HS-27A (cell line): ENCODE data around the gene AP1M1.

ENCODE experiments used
- DNase-seq: peaks from one replicate; pipeline ENCODE4 v3.0.0-alpha.2; 2012; ENCODE audit warnings: low read depth, missing footprints

AP1M1 gene

GRCh38 chr19:16185123-16185767 lies 12.5 kb upstream of the AP1M1 start, which contains the start of gene FAM32A:
FAM32A (plus strand) TSS chr19:16185410; CDS start chr19:16185443, 33 bp downstream.
- peak; percentile 96 for DNase-seq

GRCh38 chr19:16185768-16186123 lies 12.0 kb upstream of the AP1M1 start:
- no peak for DNase-seq

GRCh38 chr19:16188521-16188920 lies 9.2 kb upstream of the AP1M1 start:
- DNase-seq, result no peak

- no peak for DNase-seq
Observed at GRCh38 chr19:16190198-16190597, 7.5 kb upstream of the AP1M1 start.

GRCh38 chr19:16190736-16191135 lies 7.0 kb upstream of the AP1M1 start:
- DNase-seq, result no peak

- no peak for DNase-seq
Observed at GRCh38 chr19:16191216-16191908, 6.3 kb upstream of the AP1M1 start.

GRCh38 chr19:16193466-16193865 lies 4.2 kb upstream of the AP1M1 start:
- DNase-seq, result no peak

GRCh38 chr19:16197188-16197621 lies 506 bp upstream of the AP1M1 start:
- peak; percentile 54 for DNase-seq

- no peak for DNase-seq
Observed at GRCh38 chr19:16198370-16198651, 600 bp downstream of the AP1M1 start.

- DNase-seq, result no peak
Observed at GRCh38 chr19:16199275-16199932, 1.7 kb downstream of the AP1M1 start.

- DNase-seq, result no peak
Observed at GRCh38 chr19:16200038-16201010, 2.6 kb downstream of the AP1M1 start.

GRCh38 chr19:16201011-16201391 lies 3.3 kb downstream of the AP1M1 start:
- DNase-seq, result no peak

GRCh38 chr19:16202320-16203255 lies 4.9 kb downstream of the AP1M1 start:
- no peak for DNase-seq

- no peak for DNase-seq
Observed at GRCh38 chr19:16203256-16204004, 5.7 kb downstream of the AP1M1 start.

GRCh38 chr19:16204005-16204294 lies 6.2 kb downstream of the AP1M1 start:
- no peak for DNase-seq

- DNase-seq, result no peak
Observed at GRCh38 chr19:16205205-16206045, 7.7 kb downstream of the AP1M1 start.

- no peak for DNase-seq
Observed at GRCh38 chr19:16206046-16206605, 8.4 kb downstream of the AP1M1 start.

- no peak for DNase-seq
Observed at GRCh38 chr19:16206637-16207036, 8.9 kb downstream of the AP1M1 start.

- DNase-seq, result no peak
Observed at GRCh38 chr19:16207063-16207462, 9.4 kb downstream of the AP1M1 start.
